Testis (tissue), 2 donors: ENCODE data around the gene YAE1.

Experiments used
- CTCF ChIP-seq, 3 experiments: fragments of 450-650 bp in 2 of 3; fragments of 200-600 bp in 1 of 3; sonication (generic) in 1 of 3; IDR thresholded peaks; one replicate each; pipeline ENCODE4 v1.5.1; 2016 to 2019; ENCODE audit warnings: antibody characterized with exemption in 3 of 3, mild to moderate bottlenecking in 2 of 3, moderate library complexity in 1 of 3
- POLR2A ChIP-seq: fragments of 450-650 bp; IDR thresholded peaks from one replicate; pipeline ENCODE4 v1.6.1; 2017; ENCODE audit warnings: antibody characterized with exemption, mild to moderate bottlenecking, moderate library complexity

GRCh38 chr7:39535720-39536119, 30.5 kb upstream of the YAE1 start:
- TF ChIP-seq CTCF (IDR thresholded peaks at IDR 0.05): no peak
- TF ChIP-seq POLR2A: no peak
